Cardiac septum (tissue), 1 donor: ENCODE data around the gene CTSK. TPM values are rescaled to one million over a fixed set of nuclear protein-coding genes. Genes with fewer than 3 reads are reported as not detected.
"Not testable (repeated sequence)": the region's sequence is repeated elsewhere in the genome, so short reads cannot be mapped to it uniquely, and the experiment has no call there.

Experiments used
- DNase-seq: peaks from one replicate; pipeline ENCODE4 v3.0.0-alpha.2; 2020; ENCODE audit warnings: low spot score
- intact Hi-C: fragments of 100-400 bp; cut with DNase I; formaldehyde crosslinking; loops from one replicate; pipeline ENCODE4 v1.14.0; 2022
- total RNA-seq: library from RNA; stranded (reverse); fragmentation: NEBNext Ultra II Directional; extraction: Animal tissue kit (Norgen Biotek cat#: 25700); gene quantifications from one replicate; pipeline ENCODE4 v1.2.1, GENCODE V29; 2021
- donor health status: DM: no; HTN: no; CAD: no.

CTSK gene
- total RNA-seq, 1 donor from 2014 or later = 10.8 TPM

GRCh38 chr1:150808846-150809245 lies 786 bp upstream of the CTSK start:
- no peak for DNase-seq
- intact Hi-C loops = no loop called here

- DNase-seq = no peak
- intact Hi-C loops = no loop called here
These were observed 624 bp downstream of the CTSK start for GRCh38 chr1:150807249-150808023.

GRCh38 chr1:150805899-150806298 lies 2.2 kb downstream of the CTSK start:
- intact Hi-C loops = no loop called here
- DNase-seq = no peak

- intact Hi-C loops = no loop called here
- no peak for DNase-seq
These were observed 3.4 kb downstream of the CTSK start for GRCh38 chr1:150804671-150805070.

- intact Hi-C loops = no loop called here
- no peak for DNase-seq
These were observed 9.0 kb downstream of the CTSK start for GRCh38 chr1:150799089-150799488.

- no peak for DNase-seq
- intact Hi-C loops = no loop called here
These were observed 9.5 kb downstream of the CTSK start for GRCh38 chr1:150798525-150798924.

- no peak for DNase-seq
- intact Hi-C loops = no loop called here
These were observed 11.7 kb downstream of the CTSK start for GRCh38 chr1:150796374-150796773.

GRCh38 chr1:150793778-150794177 lies 14.3 kb downstream of the CTSK start:
- intact Hi-C loops, DNase-seq: not testable (repeated sequence)

- intact Hi-C loops = no loop called here
- no peak for DNase-seq
These were observed 14.8 kb downstream of the CTSK start for GRCh38 chr1:150793221-150793620.

GRCh38 chr1:150791585-150791984 lies 16.5 kb downstream of the CTSK start:
- intact Hi-C loops = no loop called here
- no peak for DNase-seq

- no peak for DNase-seq
- intact Hi-C loops = no loop called here
These were observed 18.7 kb downstream of the CTSK start for GRCh38 chr1:150789396-150789795.

GRCh38 chr1:150788946-150789345 lies 19.1 kb downstream of the CTSK start:
- intact Hi-C loops = no loop called here
- no peak for DNase-seq

GRCh38 chr1:150787455-150787854 lies 20.6 kb downstream of the CTSK start:
- intact Hi-C loops = no loop called here
- no peak for DNase-seq

GRCh38 chr1:150780510-150780909 lies 27.6 kb downstream of the CTSK start:
- DNase-seq = no peak
- intact Hi-C loops = no loop called here

GRCh38 chr1:150778409-150778808 lies 29.7 kb downstream of the CTSK start:
- intact Hi-C loops = no loop called here
- DNase-seq = no peak

GRCh38 chr1:150777544-150777943 lies 30.5 kb downstream of the CTSK start:
- DNase-seq = no peak
- intact Hi-C loops = no loop called here

GRCh38 chr1:150775931-150776505 lies 32.0 kb downstream of the CTSK start:
- DNase-seq, intact Hi-C loops: not testable (repeated sequence)

GRCh38 chr1:150775276-150775675 lies 32.8 kb downstream of the CTSK start:
- no peak for DNase-seq
- intact Hi-C loops = no loop called here

GRCh38 chr1:150772326-150772725 lies 35.7 kb downstream of the CTSK start:
- DNase-seq = no peak

GRCh38 chr1:150767704-150768103 lies 40.4 kb downstream of the CTSK start:
- intact Hi-C loops, DNase-seq: not testable (repeated sequence)

More at GRCh38 chr1:150772326-150772725, 35.7 kb downstream of the CTSK start:
- intact Hi-C loops = no loop called here

- intact Hi-C loops, DNase-seq: not testable (repeated sequence)
These were observed 42.1 kb downstream of the CTSK start for GRCh38 chr1:150765977-150766301.
